Activated CD8-positive, alpha-beta memory T cell treated with anti-CD3 and anti-CD28 coated beads, Interleukin-2, amount 50 U/mL, for 24 hours (primary cell): ENCODE results near the gene NFKBIB.
"Not testable (repeated sequence)": the region's sequence is repeated elsewhere in the genome, so short reads cannot be mapped to it uniquely, and the experiment has no call there.

ENCODE experiments used
- DNase-seq: peaks from one replicate; pipeline ENCODE4 v3.0.0-alpha.2; 2020; ENCODE audit errors: extremely low read depth

The NFKBIB gene

DNA sequence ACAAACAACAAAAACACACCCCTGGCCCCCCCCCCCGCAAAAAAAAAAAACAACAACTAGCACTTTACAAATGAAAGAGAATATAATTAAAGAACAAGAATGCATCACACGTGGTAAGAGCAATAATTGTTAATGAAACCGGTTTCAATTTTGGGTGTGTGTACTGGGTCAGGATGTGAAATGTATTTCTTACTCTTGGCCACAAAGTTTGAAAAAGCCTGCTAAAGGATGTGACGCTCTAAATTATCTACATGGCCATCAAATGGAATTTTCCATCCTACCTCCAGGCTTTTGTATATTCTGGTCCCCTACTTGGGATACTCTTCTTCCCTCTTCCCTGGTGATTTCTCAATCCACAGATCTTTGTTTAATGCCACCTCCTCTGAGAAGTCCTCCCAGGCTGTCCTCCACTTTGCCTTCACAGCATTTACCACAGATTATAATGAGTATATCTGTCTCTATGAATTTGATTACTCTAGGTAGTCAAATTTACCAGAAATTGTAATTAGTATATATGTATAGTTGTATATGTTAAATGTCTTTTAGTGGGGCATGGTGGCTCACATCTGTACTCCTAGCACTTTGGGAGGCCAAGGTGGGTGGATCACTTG, 28.7 kb downstream of the NFKBIB start:
- no peak for DNase-seq

DNA sequence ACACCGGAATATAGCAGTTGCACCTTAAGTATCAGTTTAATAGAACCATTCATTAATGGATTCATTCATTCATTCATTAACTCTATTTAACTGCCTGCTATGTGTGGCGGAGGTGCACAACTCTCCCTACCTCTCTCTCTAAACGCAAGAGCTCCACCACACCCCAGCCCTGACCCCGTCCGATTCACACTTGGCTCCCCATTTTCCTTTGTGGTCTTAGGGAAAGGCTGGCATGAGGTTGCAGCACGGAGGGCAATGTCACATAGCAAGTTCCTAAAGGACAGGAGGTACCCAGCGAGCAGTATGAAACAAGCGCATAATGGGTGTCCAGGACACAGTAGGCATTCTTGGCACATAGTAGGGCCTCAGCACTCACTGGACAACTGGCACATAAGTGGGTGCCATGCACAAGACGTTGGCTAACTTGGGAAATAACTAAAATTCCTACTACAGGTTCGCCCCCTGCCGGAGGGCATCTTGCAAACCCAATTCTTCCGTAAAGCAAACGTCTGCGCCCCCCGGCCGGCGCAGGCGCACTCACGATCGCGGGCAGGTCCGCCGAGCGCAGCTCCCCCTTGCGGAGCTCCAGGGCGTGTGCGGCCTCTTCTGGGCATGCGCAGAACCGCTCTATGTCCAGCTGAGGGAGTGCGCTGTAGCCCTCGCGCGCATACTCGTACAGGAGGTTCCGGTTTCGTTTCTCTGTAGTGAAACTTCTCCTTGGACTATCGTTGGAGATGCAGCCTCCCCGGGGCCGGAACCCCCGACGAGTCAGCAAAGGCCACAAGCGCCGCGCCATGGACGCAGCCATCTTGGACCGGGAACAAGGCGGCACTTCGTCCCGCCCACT, 30.4 kb downstream of the NFKBIB start, which contains the start of gene SARS2:
TSS of gene SARS2 (minus strand) at position 835 of the 847 bp plus-strand sequence. CDS start at position 808, 27 bp downstream.
- DNase-seq = peak; percentile 68

- peak; percentile 94 for DNase-seq
Observed at GRCh38 chr19:38930776-38931520, 31.2 kb downstream of the NFKBIB start, which contains the start of gene MRPS12. Gene MRPS12 (plus strand): TSS chr19:38930944. CDS start chr19:38931295, 351 bp downstream.

- no peak for DNase-seq
Observed at GRCh38 chr19:38931521-38931793, 31.7 kb downstream of the NFKBIB start.

- DNase-seq = no peak
Observed at GRCh38 chr19:38932425-38933179, 32.8 kb downstream of the NFKBIB start.

GRCh38 chr19:38933544-38933943, 33.8 kb downstream of the NFKBIB start:
- no peak for DNase-seq

DNA sequence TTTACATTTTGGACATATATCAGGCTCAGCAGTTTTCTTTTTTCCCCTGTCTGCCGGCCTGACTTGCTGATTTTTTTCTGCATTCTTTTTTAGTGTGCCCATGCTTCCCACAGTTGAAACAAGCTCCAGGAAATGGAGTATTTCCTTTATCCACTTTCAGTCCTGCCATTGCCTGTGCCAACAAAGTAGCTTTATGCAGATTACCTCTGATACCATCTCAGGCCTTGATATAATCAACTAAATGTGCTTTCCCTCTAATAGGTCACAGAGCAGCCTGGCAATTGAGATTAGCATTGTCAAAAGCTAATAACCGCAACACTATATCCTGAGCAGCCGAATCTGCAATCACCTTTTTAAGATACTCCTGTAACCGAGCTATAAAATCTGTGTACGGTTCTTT, 40.2 kb downstream of the NFKBIB start:
- DNase-seq = no peak

- DNase-seq = not testable (repeated sequence)
Observed at GRCh38 chr19:38941466-38941865, 41.7 kb downstream of the NFKBIB start.

GRCh38 chr19:38941979-38942378, 42.2 kb downstream of the NFKBIB start:
- DNase-seq = no peak

DNA sequence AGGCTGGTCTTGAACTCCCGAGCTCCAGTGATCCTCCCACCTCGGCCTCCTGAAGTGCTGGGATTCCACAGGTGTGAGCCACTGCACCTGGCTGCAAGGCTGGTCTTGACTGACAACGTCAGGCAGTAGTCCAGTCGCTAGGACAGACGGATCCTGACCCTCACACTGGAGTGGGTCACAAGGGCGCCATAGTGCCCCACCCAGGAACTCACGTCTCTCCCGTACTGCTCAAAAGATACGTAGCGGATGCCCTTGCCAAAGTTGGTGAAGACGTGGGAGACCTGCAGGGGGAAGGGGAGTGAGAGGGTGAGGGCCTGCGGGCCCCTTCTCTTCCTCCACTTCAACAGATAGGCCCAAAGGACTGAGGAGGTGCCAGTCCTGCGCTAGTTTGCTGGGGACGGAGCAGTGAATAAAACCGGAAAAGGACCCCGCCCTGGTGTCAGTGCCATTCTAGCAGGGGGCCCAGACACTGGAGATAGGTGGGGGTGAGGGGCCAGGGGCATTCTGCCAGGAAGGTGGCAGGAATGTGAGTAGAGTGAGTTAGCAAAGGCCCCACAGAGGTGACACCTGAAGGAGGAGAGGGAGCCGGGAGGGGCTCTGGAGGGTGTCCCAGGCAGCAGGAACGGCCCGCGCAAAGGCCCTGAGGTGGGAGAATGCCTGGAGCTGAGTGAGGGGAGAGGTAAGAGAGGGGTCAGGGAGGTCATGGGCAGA, 42.9 kb downstream of the NFKBIB start:
- no peak for DNase-seq

GRCh38 chr19:38944981-38945506, 45.3 kb downstream of the NFKBIB start:
- no peak for DNase-seq

DNA sequence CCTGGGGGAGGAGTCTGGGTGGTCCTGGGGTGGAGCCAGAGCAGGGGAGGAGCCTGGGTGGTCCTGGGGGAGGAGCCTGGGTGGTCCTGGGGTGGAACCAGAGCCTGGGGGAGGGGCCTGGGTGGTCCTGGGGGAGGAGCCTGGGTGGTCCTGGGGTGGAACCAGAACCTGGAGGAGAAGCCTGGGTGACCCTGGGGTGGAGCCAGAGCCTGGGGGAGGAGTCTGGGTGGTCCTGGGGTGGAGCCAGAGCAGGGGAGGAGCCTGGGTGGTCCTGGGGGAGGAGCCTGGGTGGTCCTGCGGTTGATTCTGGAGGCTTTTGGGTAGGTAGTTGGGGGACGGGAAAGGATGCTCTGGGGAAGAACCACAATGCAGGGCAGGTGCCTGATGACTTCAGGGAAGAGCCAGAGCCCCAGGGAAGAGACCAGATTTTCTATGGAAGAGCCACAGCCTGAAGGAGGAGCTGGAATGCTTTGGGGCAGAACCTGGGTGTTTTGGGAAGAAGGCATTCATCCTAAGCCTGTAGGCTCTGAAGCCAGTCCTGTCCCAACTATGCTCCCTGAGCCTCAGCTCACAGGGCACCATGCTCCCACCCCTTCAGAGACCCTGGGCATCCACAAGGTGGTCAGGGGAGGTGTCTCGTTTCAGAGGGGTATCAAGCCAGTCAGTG, 45.9 kb downstream of the NFKBIB start:
- DNase-seq = no peak

- no peak for DNase-seq
Observed at GRCh38 chr19:38946229-38947010, 46.7 kb downstream of the NFKBIB start.

GRCh38 chr19:38949580-38950367, 50.0 kb downstream of the NFKBIB start:
- peak; percentile 73 for DNase-seq

- DNase-seq = no peak
Observed at GRCh38 chr19:38951187-38951586, 51.4 kb downstream of the NFKBIB start.

DNA sequence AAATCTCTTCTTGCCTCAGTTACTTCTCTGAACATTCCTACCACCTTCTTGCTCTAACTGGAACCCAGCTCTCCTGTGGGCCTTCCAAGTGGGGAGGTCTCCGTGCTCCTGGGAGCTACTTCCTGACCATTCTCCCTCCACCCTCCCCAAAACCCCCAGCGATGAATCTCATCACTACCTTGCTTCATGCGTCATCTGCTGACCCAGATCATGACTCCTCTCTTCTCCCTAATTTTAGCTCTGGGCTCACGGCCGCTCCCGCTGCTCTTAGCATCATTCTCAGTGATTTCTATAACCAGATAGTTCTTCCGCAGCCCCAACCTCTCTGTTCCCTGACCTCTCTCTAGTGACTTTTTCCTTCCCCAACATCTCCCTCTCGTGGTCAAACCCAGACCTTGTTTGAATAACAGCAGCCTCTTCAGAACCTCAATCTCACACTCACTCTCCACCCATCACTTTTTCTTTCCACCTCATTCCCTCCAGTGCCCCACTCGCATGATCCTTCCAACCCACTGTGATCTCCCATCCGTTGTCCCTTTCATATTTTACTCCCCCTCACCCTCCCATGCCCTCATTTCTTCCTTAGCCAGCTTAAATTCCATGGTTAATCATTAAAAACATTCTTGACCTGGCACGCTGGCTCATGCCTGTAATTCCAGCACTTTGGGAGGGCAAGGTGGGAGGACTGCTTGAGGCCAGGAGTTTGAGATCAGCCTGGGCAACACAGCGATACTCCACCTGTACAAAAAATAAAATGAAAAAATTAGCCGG, 52.8 kb downstream of the NFKBIB start:
- no peak for DNase-seq

DNA sequence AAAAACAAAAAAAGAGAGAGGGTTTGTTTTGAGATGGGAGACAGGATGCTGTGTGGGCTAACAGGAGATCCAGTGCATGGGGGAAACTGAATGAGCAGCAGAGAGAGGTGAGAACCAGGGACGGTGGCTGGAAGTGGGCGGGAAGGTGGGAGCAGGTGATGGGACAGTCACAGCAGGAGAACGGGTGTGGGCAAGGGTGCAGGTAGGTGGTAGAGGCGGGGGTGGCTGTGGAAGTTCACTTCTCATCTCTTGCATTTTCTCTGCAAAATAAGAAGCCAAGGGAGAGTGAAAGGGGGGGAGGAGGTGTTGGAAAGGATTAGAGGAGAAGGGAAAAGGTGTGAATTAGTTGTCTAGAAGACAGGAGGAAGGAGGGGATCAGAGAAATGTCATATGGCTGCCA, 53.9 kb downstream of the NFKBIB start:
- no peak for DNase-seq

DNA sequence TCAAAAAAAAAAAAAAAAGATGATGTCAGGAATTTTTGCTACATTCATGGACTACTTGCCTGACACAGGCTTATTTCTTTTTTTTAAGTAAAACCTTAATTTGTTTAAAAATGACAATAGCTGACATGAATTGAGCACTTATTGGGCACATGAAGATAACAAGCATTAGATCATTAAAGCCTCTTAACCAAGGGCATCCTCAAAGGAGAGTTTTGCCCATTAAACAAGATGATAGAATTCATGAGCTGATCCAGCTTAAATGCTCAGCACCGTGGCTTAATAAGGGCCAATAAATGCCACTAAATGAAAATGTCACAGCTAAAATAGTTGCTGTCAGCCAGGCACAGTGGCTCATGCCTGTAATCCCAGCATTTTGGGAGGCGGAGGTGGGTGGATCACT, 56.5 kb downstream of the NFKBIB start:
- DNase-seq = no peak
